Measurements from ENCODE around the gene TIPIN. TPM values are rescaled to one million over a fixed set of nuclear protein-coding genes. Genes with fewer than 3 reads are reported as not detected.

Gene TIPIN
- total RNA-seq, 1 donor from 2014 or later: 10.8 TPM

DNA sequence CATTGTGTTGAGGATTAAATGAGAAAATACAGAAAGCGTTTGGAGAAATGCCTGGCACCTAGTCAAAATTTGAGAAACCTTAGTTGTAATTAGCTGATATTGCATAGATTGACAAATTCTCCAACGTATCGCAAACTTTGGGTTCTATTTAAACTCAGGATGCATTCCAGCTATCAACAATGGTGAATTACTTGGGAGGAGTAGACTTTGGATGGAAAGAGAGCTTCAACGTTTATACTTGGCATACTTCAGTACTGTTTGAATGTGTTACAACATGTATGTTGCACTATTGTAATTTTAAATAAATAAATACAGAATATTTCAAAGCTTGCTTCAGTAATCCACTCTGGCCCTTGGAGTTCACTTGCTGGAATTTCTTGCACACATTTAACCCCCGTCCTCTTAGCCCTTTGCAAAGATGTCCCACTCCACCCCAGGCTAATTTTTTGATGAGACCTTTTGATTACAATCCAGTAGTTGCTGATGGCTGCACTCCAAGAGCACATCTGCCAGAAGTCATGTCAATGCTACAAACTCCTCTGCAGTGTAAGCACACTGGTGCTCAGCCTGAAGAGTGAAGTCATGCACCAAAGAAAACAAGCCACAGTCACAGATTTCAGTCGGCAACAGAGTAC, 67.8 kb downstream of the TIPIN start:
- Mint-ChIP-seq H3K4me3 (no peak overlapping the region), H3K27me3 (no peaks in the 10 kb centered on the region), H3K4me1 (peaks cover 20% of the 10 kb centered on the region), H3K27ac (no peak overlapping the region), H3K9me3 (no peaks in the 10 kb centered on the region), H3K36me3 (ENCODE audit: low read depth) (no peaks in the 10 kb centered on the region)
- TF ChIP-seq, protein P1, sequence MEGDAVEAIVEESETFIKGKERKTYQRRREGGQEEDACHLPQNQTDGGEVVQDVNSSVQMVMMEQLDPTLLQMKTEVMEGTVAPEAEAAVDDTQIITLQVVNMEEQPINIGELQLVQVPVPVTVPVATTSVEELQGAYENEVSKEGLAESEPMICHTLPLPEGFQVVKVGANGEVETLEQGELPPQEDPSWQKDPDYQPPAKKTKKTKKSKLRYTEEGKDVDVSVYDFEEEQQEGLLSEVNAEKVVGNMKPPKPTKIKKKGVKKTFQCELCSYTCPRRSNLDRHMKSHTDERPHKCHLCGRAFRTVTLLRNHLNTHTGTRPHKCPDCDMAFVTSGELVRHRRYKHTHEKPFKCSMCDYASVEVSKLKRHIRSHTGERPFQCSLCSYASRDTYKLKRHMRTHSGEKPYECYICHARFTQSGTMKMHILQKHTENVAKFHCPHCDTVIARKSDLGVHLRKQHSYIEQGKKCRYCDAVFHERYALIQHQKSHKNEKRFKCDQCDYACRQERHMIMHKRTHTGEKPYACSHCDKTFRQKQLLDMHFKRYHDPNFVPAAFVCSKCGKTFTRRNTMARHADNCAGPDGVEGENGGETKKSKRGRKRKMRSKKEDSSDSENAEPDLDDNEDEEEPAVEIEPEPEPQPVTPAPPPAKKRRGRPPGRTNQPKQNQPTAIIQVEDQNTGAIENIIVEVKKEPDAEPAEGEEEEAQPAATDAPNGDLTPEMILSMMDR (IDR thresholded peaks at IDR 0.05): no peak
- ChIA-PET POLR2A (interaction anchor here (0.6 kb wide), 2 partner anchors 35 to 98 kb away, joined by 3 read pairs; partner anchors contain the start of genes MAP2K1 and MEGF11), CTCF (interaction anchor here (0.7 to 1.9 kb wide), 3 partner anchors 650 to 693 kb away, joined by 3 to 6 read pairs (median 4); no protein-coding TSS in a partner anchor)
- intact Hi-C loops (cut with micrococcal nuclease): loop anchor here (5.0 kb wide), 1 partner anchor 651 kb away; no protein-coding TSS in a partner anchor
- no peak for DNase-seq
- no peak for ATAC-seq (ENCODE audit: low read depth)

DNA sequence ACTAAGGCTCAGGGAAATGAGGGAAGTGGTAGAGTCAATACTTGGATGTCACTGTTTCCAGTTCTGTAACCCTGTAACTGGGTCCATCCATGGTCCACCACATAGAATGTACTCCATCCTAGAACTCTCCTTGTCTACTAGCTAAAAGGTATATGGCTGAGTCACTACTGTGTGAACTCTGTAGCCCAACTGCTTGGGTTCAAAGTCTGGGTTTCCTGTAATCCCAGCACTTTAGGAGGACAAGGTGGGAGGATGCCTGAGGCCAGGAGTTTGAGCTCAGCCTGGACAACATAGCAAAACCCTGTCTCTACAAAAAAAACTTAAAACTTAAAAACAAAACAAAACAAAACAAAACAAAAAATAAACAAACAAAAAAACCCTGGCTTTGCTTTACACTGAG, 68.4 kb downstream of the TIPIN start:
- intact Hi-C loops (cut with micrococcal nuclease): loop anchor here (5.0 kb wide), 1 partner anchor 651 kb away; no protein-coding TSS in a partner anchor

DNA sequence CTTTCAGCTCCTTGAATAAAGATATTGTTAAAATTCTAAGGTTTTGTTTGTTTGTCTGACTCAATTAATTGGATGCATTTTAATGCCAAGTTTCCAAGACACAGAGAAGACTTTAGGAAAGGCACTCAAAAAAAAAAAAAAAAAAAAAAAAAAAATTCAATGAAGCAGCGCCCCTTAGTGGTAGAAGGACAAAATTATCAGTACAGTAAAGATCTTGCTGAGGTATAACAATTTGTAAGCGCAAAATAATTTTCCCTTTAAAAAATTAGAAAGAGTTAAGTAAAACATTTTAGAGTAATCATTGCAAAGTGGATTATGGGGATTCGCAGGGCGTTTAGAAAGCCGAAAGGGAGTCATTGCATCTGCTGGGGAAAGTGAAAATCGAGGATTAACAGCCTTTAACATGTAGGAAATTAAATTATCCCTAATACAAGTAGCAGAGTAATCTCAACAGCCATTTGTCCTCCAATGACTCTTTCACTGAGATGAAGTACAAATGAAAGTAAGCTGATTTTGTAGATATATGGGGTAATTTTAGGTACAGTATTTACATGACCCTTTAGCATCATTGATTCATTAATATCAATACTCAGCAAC, 68.9 kb downstream of the TIPIN start:
- ChIA-PET POLR2A (interaction anchor here (0.6 kb wide), 2 partner anchors 30 to 1998 kb away, joined by 3 read pairs; no protein-coding TSS in a partner anchor), CTCF (interaction anchor here (0.7 to 1.6 kb wide), 4 partner anchors 100 to 692 kb away, joined by 4 to 6 read pairs (median 4); no protein-coding TSS in a partner anchor)
- no peak overlapping the region for H3K27ac Mint-ChIP-seq
- H3K9me3 Mint-ChIP-seq: no peaks in the 10 kb centered on the region
- DNase-seq (no peak), ATAC-seq (ENCODE audit: low read depth) (no peak)
- TF ChIP-seq, protein P1 (IDR thresholded peaks at IDR 0.05): peak; percentile 79
- no peak overlapping the region for H3K4me3 Mint-ChIP-seq
- intact Hi-C loops (cut with micrococcal nuclease): loop anchor here (2.0 to 5.0 kb wide), 3 partner anchors 417 to 887 kb away; no protein-coding TSS in a partner anchor
- H3K4me1 Mint-ChIP-seq: peaks cover 18% of the 10 kb centered on the region
- H3K27me3 Mint-ChIP-seq: no peaks in the 10 kb centered on the region
- no peaks in the 10 kb centered on the region for H3K36me3 Mint-ChIP-seq (ENCODE audit: low read depth)

More for the DNA sequence above, 68.4 kb downstream of the TIPIN start:
- ATAC-seq (ENCODE audit: low read depth): no peak
- H3K27me3 Mint-ChIP-seq: no peaks in the 10 kb centered on the region
- no peak overlapping the region for H3K4me3 Mint-ChIP-seq
- H3K9me3 Mint-ChIP-seq: no peaks in the 10 kb centered on the region
- ChIA-PET POLR2A (interaction anchor here (0.6 kb wide), 2 partner anchors 99 to 1997 kb away, joined by 3 read pairs; partner anchors contain the start of gene MAP2K1), CTCF (interaction anchor here (0.7 to 1.6 kb wide), 3 partner anchors 211 to 693 kb away, joined by 3 to 6 read pairs (median 4); no protein-coding TSS in a partner anchor)
- DNase-seq: no peak
- TF ChIP-seq, protein P1 (IDR thresholded peaks at IDR 0.05): no peak
- no peak overlapping the region for H3K27ac Mint-ChIP-seq
- peaks cover 20% of the 10 kb centered on the region for H3K4me1 Mint-ChIP-seq
- no peaks in the 10 kb centered on the region for H3K36me3 Mint-ChIP-seq (ENCODE audit: low read depth)

Other genes starting within 250 kb of the TIPIN start
- not detected in 2 replicates for gene MEGF11, start 102.9 kb downstream of the TIPIN start, total RNA-seq
- gene DIS3L, start 63.1 kb downstream of the TIPIN start, total RNA-seq: 23.8 and 27.2 TPM in 2 replicates
- gene MAP2K1, start 30.2 kb upstream of the TIPIN start, total RNA-seq: 37.9 and 42.0 TPM in 2 replicates
- 28.5 and 30.6 TPM in 2 replicates for gene SNAPC5, start 141.1 kb upstream of the TIPIN start, total RNA-seq
- 3,690 and 4,303 TPM in 2 replicates for gene RPL4, start 148.2 kb upstream of the TIPIN start, total RNA-seq
- gene ZWILCH, start 148.6 kb upstream of the TIPIN start, total RNA-seq: 8.4 and 13.7 TPM in 2 replicates
- gene LCTL, start 209.3 kb upstream of the TIPIN start, total RNA-seq: not detected in 2 replicates